Sigmoid colon (tissue), 7 donors: ENCODE results near the gene RPA3. TPM values are rescaled to one million over a fixed set of nuclear protein-coding genes. Genes with fewer than 3 reads are reported as not detected.

ENCODE experiments used
- DNase-seq: peaks from one replicate; pipeline ENCODE4 v3.0.0-alpha.2; 2019
- H3K27ac ChIP-seq, 4 donors: fragments of 200-600 bp; sonication (generic); one replicate each; pipeline ENCODE4 v1.5.1; 2016 to 2019; ENCODE audit warnings: mild to moderate bottlenecking in 1 of 4
- H3K27me3 ChIP-seq, 3 donors: fragments of 200-600 bp; sonication (generic); one replicate each; pipeline ENCODE4 v1.5.1; 2019; ENCODE audit warnings: mild to moderate bottlenecking in 1 of 3
- H3K36me3 ChIP-seq, 4 donors: fragments of 200-600 bp; sonication (generic); one replicate each; pipeline ENCODE4 v1.5.1; 2016 to 2019
- H3K4me1 ChIP-seq, 4 donors: fragments of 200-600 bp; sonication (generic); one replicate each; pipeline ENCODE4 v1.5.1; 2017 to 2019
- H3K4me3 ChIP-seq, 4 donors: fragments of 200-600 bp; sonication (generic); one replicate each; pipeline ENCODE4 v1.5.1; 2017 to 2019; ENCODE audit warnings: mild to moderate bottlenecking in 2 of 4, moderate library complexity in 1 of 4
- H3K9me3 ChIP-seq, 4 donors: fragments of 200-600 bp in 3 of 4; sonication (generic) in 3 of 4; one replicate each; pipeline versions ENCODE4 v1.5.1 to v1.6.1; 2013 to 2019
- CTCF ChIP-seq, 4 experiments: fragments of 450-650 bp in 3 of 4; fragments of 200-600 bp in 1 of 4; IDR thresholded peaks; one replicate each; pipeline ENCODE4 v1.5.1; 2016 to 2019; ENCODE audit warnings: antibody characterized with exemption in 4 of 4, mild to moderate bottlenecking in 3 of 4, moderate library complexity in 2 of 4
- EP300 ChIP-seq, 4 donors: sonication (generic); formaldehyde crosslinking; IDR thresholded peaks; one replicate each; pipeline ENCODE4 v1.6.1; 2017; ENCODE audit warnings: antibody characterized with exemption in 4 of 4
- POLR2A ChIP-seq, 2 donors: fragments of 450-650 bp; IDR thresholded peaks; one replicate each; pipeline ENCODE4 v1.6.1; 2016; ENCODE audit warnings: antibody characterized with exemption in 2 of 2, mild to moderate bottlenecking in 2 of 2, moderate library complexity in 2 of 2
- POLR2AphosphoS5 ChIP-seq, 4 donors: sonication (generic); formaldehyde crosslinking; IDR thresholded peaks; one replicate each; pipeline ENCODE4 v1.6.1; 2017; ENCODE audit warnings: antibody characterized with exemption in 4 of 4
- WGBS, 2 donors: extraction: QIAGEN DNeasy Blood & Tissue Kit; methylation state at CpG; one replicate each; pipeline ENCODE4 v1.1.7; 2013; 5-methylcytosine and 5-hydroxymethylcytosine counted together
- intact Hi-C: fragments of 100-400 bp; cut with DNase I; formaldehyde crosslinking; loops from one replicate; pipeline ENCODE4 v1.15.1; 2023
- polyA plus RNA-seq, 3 donors: library from polyadenylated mRNA; stranded (reverse); fragments of 200-250 nt; gene quantifications; one replicate each; pipeline ENCODE4 v1.2.3, GENCODE V29; 2013
- total RNA-seq, 4 donors: library from RNA; depleted of rRNA; stranded (reverse); fragments of >200 nt; gene quantifications; one replicate each; pipeline ENCODE4 v1.1.0, GENCODE V29; 2016
- donor health status: healthy with polysubstance abuse.
- donor health status: Bipolar disorder and iron deficiency.
- donor health status: healthy.

The RPA3 gene
- total and polyA plus RNA-seq, 7 donors: 15.8 to 66.8 (median 30.3) TPM

DNA sequence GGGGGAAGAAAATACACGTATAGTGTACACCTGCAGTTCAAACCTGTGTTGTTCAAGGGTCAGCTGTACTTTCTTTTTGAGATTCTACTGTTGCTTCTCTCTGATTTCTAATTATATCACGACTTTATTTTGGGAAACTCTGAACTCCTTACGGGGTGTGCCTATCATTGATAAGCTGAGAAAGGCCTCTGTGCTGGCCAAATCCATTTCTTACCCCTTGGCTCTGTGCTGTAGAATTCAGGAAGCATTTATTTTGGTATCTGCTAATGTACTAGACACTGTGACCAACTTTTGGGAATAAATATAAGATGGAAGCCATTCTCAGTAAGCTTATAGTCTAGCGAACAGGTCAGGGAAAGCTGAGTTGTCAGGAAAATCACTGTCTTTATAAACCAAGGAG is 26.9 kb upstream of the RPA3 start:
- Histone ChIP-seq H3K4me3 (no peak overlapping the region), H3K4me1 (peaks cover 0 to 15% (median 12%) of the 10 kb centered on the region in 4 donors), H3K36me3 (no peaks in the 10 kb centered on the region), H3K27me3 (no peaks in the 10 kb centered on the region), H3K27ac (no peak overlapping the region), H3K9me3 (no peaks in the 10 kb centered on the region)
- 70 to 77% methylated on average over 4 of the region's 4 CpGs for WGBS, 2 donors
- TF ChIP-seq POLR2A (IDR thresholded peaks at IDR 0.05): no peak
- no peak for TF ChIP-seq CTCF (IDR thresholded peaks at IDR 0.05)
- no peak for TF ChIP-seq POLR2AphosphoS5 (IDR thresholded peaks at IDR 0.05)
- no peak for TF ChIP-seq EP300 (IDR thresholded peaks at IDR 0.05)
- intact Hi-C loops: no loop called here
- DNase-seq: no peak

- no peaks in the 10 kb centered on the region for H3K27me3 ChIP-seq
- H3K9me3 ChIP-seq: no peaks in the 10 kb centered on the region
- peaks cover 0 to 38% (median 25%) of the 10 kb centered on the region in 4 donors for H3K4me1 ChIP-seq
- no peak for TF ChIP-seq POLR2A (IDR thresholded peaks at IDR 0.05)
- no peak for TF ChIP-seq EP300 (IDR thresholded peaks at IDR 0.05)
- no peak for TF ChIP-seq POLR2AphosphoS5 (IDR thresholded peaks at IDR 0.05)
- TF ChIP-seq CTCF (IDR thresholded peaks at IDR 0.05): no peak
- H3K36me3 ChIP-seq: no peaks in the 10 kb centered on the region
- intact Hi-C loops: no loop called here
- H3K27ac ChIP-seq: no peak overlapping the region
- no peak for DNase-seq
- no peak overlapping the region for H3K4me3 ChIP-seq
- WGBS, 2 donors: 96% methylated on average over 12 of the region's 12 CpGs
Measured at GRCh38 chr7:7742223-7742622, 23.8 kb upstream of the RPA3 start.

DNA sequence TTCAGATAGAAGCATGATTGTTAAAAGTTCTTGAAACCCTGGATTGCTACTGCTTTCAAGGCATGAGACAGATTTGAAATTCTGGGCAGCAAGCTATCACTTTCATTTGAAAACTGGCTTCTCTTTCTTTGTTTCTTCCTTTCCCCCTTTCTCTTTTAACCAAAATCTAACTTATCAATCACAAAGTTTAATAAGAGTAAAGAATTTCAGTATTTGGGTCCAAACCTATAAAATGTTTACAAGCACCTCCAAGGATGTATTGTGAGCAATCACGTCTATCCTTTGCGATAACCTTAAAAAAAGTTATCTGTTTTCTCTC is 21.6 kb upstream of the RPA3 start:
- TF ChIP-seq POLR2A (IDR thresholded peaks at IDR 0.05) (no peak), CTCF (IDR thresholded peaks at IDR 0.05) (no peak), EP300 (IDR thresholded peaks at IDR 0.05) (no peak), POLR2AphosphoS5 (IDR thresholded peaks at IDR 0.05) (no peak)
- intact Hi-C loops: no loop called here
- no peaks in the 10 kb centered on the region for H3K27me3 ChIP-seq
- no peak overlapping the region for H3K27ac ChIP-seq
- H3K36me3 ChIP-seq: no peaks in the 10 kb centered on the region
- peaks cover 0 to 25% (median 14%) of the 10 kb centered on the region in 4 donors for H3K4me1 ChIP-seq
- no peak overlapping the region for H3K4me3 ChIP-seq
- WGBS, 2 donors: 27 to 71% methylated on average over 2 of the region's 2 CpGs
- no peaks in the 10 kb centered on the region for H3K9me3 ChIP-seq
- no peak for DNase-seq

GRCh38 chr7:7739204-7740036 is 21.0 kb upstream of the RPA3 start:
- DNase-seq: no peak
- no peak overlapping the region for H3K4me3 ChIP-seq
- H3K9me3 ChIP-seq: no peaks in the 10 kb centered on the region
- intact Hi-C loops: no loop called here
- WGBS, 2 donors: 72 to 92% methylated on average over 4 of the region's 4 CpGs
- no peaks in the 10 kb centered on the region for H3K36me3 ChIP-seq
- H3K4me1 ChIP-seq: peaks cover 0 to 25% (median 14%) of the 10 kb centered on the region in 4 donors
- TF ChIP-seq CTCF (IDR thresholded peaks at IDR 0.05) (no peak), POLR2AphosphoS5 (IDR thresholded peaks at IDR 0.05) (no peak)
- H3K27me3 ChIP-seq: no peaks in the 10 kb centered on the region
- H3K27ac ChIP-seq: no peak overlapping the region

DNA sequence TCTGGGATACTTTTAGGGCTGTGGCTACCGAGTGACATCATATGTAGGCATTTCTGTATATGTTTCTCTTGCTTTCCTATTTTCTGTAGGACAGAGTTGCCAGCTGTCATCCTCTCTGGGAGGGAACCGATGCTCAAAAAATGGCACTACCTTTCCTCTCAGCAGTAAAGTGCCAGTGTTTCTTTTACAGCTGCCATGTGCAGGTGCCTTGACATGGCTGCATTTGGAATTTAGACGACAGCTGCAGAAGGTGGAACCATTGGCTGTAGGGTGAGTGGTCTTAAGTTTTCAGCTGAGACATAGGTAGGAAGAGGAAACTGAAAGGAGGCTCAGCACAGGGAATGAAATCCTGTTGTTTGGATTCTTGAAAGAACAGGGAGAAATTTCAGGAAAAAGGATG is 20.2 kb upstream of the RPA3 start:
- Histone ChIP-seq H3K27ac (no peak overlapping the region), H3K36me3 (no peaks in the 10 kb centered on the region), H3K9me3 (no peaks in the 10 kb centered on the region), H3K4me3 (no peak overlapping the region), H3K4me1 (peaks cover 0 to 25% (median 14%) of the 10 kb centered on the region in 4 donors), H3K27me3 (no peaks in the 10 kb centered on the region)
- no peak for DNase-seq
- intact Hi-C loops: no loop called here
- 92% methylated on average over 3 of the region's 3 CpGs for WGBS, 2 donors
- TF ChIP-seq EP300 (IDR thresholded peaks at IDR 0.05): no peak
- no peak for TF ChIP-seq POLR2A (IDR thresholded peaks at IDR 0.05)
- TF ChIP-seq CTCF (IDR thresholded peaks at IDR 0.05): no peak
